ENCODE data around the gene PPP2R2B. TPM values are rescaled to one million over a fixed set of nuclear protein-coding genes. Genes with fewer than 3 reads are reported as not detected.
A peak's percentile ranks its signal among the peaks of the same experiment; 100 is the strongest.
"Not testable (repeated sequence)": the region's sequence is repeated elsewhere in the genome, so short reads cannot be mapped to it uniquely, and the experiment has no call there.

The PPP2R2B gene
- total RNA-seq, 1 experiment from 2014 or later = 9.1 TPM

DNA sequence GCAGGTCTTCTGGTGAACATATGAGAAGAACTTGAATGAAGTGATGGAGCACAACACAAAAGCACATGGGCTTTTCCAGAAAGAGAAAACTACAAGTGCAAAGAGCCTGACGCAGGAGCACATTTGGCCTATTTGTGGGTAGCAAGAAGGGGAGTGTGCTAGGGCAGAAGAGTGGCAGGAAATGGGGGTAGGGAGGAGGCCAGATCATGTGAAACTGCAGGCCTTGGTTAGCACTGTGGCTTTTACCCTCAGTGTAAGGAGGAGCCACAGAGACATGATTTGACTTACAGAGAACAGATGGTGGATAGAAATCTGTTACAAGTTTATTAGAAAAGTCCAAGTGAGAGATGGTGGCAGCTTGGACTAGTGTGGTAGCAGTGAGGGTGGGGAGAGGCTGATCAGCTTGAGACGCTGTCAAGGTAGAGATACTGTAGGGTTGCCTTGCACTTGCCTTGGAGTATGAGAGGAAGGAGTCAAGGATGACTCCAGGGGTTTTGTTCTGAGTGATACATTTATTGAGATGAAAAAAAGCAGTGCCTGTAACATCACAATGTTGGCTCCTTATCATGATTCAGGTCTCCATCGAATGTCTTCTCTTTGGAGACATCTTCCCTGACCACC, 126.7 kb downstream of the PPP2R2B start:
- no peaks in the 10 kb centered on the region for H3K36me3 ChIP-seq
- peaks cover 2% of the 10 kb centered on the region; the same call in 1 of the 2 replicates for H3K9me3 ChIP-seq
- H3K27me3 ChIP-seq = peaks cover 8% of the 10 kb centered on the region; the same call in 1 of the 2 replicates
- H3K4me3 ChIP-seq = no peak overlapping the region
- no peak for DNase-seq

DNA sequence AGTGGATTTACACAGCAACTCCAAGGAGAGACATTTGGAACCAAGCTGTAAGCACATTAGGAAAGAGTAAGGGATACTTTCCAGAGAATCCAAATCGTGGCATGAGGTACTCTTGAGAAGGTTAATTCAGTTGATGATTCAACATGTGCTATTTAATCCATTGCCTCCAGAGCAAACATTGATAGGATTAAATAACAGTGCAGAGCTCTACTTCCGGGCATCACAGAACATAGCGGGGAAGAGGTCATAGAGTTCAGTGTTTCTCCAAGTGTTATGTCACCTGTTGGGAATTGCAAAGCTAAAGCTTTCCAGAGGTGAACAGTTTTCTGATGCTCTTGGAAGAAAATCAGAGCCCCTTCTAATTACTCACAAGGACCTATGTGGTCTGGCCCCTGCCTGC, 127.5 kb downstream of the PPP2R2B start:
- peaks cover 2% of the 10 kb centered on the region; the same call in 1 of the 2 replicates for H3K9me3 ChIP-seq
- H3K4me3 ChIP-seq = no peak overlapping the region
- H3K36me3 ChIP-seq = no peaks in the 10 kb centered on the region
- peak; percentile 14 for DNase-seq
- peaks cover 2% of the 10 kb centered on the region; the same call in 1 of the 2 replicates for H3K27me3 ChIP-seq

DNA sequence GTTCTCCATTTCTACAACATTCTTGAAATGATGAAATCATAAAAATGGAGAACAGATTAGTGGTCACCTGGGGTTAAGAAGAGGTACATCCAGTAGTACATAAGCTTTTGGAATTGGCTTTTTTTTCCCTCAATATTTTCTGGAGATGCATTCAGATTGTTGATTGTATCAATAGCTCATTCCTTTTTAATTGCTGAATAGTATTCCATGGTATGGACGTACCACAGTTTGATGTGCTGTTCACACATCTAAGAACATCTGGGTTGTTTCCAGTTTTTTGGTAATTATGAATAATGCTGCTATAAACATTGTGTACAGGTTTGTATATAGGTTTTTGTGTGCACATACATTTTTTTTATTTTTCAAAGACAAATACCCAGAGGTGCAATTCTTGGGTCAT, 130.0 kb downstream of the PPP2R2B start:
- Histone ChIP-seq H3K4me3 (no peak overlapping the region), H3K27me3 (no peaks in the 10 kb centered on the region), H3K36me3 (no peaks in the 10 kb centered on the region), H3K9me3 (peaks cover 2% of the 10 kb centered on the region; the same call in 1 of the 2 replicates)
- DNase-seq = no peak

DNA sequence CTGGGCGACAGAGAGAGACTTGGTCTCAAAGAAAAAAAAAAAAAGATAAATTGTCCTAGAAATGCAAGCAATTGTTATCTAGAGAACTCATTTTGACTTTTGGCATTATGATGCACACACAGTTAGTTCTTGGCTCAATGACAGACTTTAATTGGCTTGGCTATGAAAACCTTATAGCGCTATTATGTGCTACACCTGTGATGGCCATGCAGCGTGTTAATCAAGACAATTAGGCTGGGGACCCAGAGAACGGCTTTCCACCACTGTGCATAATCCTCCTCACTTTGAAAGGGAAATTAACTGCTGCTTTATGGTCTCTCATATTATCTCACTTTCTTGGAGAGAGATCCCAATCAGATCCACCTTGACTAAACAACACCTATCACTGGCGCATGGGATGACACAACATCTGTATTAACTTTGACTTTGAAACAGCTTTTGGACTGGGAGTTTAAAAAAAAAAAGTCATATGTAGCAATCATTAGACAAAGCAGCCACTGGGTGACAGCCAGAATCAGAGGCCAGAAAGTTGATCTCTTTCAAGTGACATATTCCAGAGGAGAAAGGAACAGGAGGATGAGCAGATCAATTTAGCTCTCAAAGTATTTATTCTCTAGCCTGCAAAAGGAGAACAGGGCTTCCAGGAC, 132.5 kb downstream of the PPP2R2B start:
- Histone ChIP-seq H3K36me3 (no peaks in the 10 kb centered on the region), H3K9me3 (peaks cover 2% of the 10 kb centered on the region; the same call in 1 of the 2 replicates), H3K4me3 (no peak overlapping the region), H3K27me3 (no peaks in the 10 kb centered on the region)
- no peak for DNase-seq

- Histone ChIP-seq H3K9me3 (peaks cover 2% of the 10 kb centered on the region; the same call in 1 of the 2 replicates), H3K27me3 (no peaks in the 10 kb centered on the region), H3K36me3 (no peaks in the 10 kb centered on the region), H3K4me3 (no peak overlapping the region)
- peak; percentile 17 for DNase-seq
Measured at GRCh38 chr5:146744068-146744745, 134.3 kb downstream of the PPP2R2B start.

GRCh38 chr5:146734936-146735577, 143.5 kb downstream of the PPP2R2B start:
- no peaks in the 10 kb centered on the region for H3K36me3 ChIP-seq
- no peak for DNase-seq
- H3K9me3 ChIP-seq = peaks cover 6% of the 10 kb centered on the region
- no peak overlapping the region for H3K4me3 ChIP-seq
- H3K27me3 ChIP-seq = no peaks in the 10 kb centered on the region

DNA sequence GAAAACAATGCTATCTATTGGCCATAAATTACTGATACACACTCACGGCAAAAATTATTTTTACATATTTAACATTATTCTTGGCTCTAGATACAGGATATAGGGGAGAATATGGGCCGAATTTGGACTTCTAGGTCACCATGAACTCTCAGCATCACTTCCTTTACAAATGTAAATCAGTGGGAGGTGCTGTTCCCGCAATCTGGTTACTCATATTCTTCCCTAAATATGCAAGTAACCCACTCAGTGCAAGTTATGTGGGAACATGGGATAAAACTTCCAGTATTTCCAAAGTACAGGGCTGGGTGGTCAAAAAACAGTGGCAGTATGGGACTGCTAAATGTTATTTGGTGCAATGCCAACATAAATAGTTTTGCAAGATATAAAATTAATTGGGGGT, 145.6 kb downstream of the PPP2R2B start:
- DNase-seq = no peak
- no peak overlapping the region for H3K4me3 ChIP-seq
- no peaks in the 10 kb centered on the region for H3K27me3 ChIP-seq
- H3K9me3 ChIP-seq = peaks cover 21% of the 10 kb centered on the region
- no peaks in the 10 kb centered on the region for H3K36me3 ChIP-seq

DNA sequence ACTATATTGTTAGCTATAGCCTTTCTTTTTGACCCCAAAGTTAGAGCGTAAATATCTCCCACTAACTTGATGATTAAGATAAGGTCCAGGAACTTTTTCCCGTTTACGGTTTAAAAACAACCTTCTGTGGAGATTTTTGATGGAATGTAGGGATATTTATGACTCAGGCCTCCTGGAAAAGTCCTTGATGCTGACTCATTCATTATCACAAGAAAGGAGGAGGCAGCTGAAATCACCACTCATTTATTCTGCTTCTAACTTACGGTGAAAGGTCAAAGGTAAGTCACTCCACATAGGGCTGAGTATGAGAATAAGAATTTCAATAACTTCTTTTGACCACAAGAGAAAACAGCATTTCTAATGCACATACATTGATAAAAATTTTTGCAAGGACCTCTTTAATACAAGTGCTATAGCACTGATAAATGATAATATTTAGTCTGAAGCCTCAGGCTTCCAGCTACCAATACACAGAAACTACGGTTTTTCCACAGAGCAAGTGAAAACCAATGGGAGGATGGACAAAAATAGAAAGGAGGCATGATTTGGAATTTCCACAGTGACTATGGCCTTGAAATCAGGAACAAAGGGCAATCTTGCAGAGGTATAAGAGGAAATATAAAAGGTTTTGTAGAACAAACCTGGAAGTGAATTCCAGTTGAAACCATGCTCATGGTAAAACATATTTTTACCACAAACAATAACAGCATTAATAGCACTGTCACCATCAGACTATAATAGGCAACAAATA, 146.5 kb downstream of the PPP2R2B start:
- H3K36me3 ChIP-seq = no peaks in the 10 kb centered on the region
- no peak overlapping the region for H3K4me3 ChIP-seq
- peaks cover 21% of the 10 kb centered on the region for H3K9me3 ChIP-seq
- DNase-seq = peak; percentile 22
- H3K27me3 ChIP-seq = no peaks in the 10 kb centered on the region

DNA sequence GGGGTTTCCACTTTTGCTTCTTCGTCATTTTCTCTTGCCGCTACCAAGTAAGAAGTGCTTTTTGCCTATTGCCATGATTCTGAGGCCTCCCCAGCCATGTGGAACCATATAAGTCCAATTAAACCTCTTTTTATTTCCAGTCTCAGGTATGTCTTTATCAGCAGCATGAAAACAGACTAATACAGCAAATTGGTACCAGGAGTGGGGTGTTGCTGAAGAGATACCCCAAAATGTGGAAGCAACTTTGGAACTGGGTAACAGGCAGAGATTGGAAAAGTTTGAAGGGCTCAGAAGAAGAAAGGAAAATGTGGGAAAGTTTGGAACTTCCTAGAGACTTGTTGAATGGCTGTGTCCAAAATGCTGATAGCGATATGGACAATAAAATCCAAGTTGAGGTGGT, 149.8 kb downstream of the PPP2R2B start:
- not testable (repeated sequence) for DNase-seq, H3K27me3 ChIP-seq, H3K36me3 ChIP-seq, H3K4me3 ChIP-seq
- peaks cover 21% of the 10 kb centered on the region for H3K9me3 ChIP-seq

DNA sequence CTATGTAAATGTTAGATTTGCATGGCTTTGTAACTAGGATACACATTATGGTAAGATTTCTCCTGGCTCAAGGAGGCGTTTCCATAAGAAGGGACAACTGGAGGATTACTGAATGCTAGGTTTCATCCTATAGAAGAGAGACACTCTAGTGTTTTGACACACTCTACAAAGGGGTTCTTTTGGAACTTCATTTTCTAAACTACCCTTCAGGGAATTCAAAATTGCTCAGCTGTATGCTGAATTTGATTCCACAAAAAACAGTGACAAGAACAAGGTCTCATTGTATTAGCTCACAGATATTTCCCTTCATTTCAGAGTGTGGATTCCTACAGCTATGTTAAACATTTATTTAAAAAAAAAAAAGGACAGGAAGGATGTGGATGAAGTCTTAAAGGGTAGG, 151.7 kb downstream of the PPP2R2B start:
- no peak for DNase-seq
- H3K9me3 ChIP-seq = peaks cover 21% of the 10 kb centered on the region
- H3K36me3 ChIP-seq = no peaks in the 10 kb centered on the region
- H3K27me3 ChIP-seq = no peaks in the 10 kb centered on the region
- no peak overlapping the region for H3K4me3 ChIP-seq

GRCh38 chr5:146726020-146726419, 152.5 kb downstream of the PPP2R2B start:
- DNase-seq = no peak
- H3K9me3 ChIP-seq = peaks cover 21% of the 10 kb centered on the region
- no peaks in the 10 kb centered on the region for H3K36me3 ChIP-seq
- no peak overlapping the region for H3K4me3 ChIP-seq
- H3K27me3 ChIP-seq = no peaks in the 10 kb centered on the region

- H3K4me3 ChIP-seq = no peak overlapping the region
- H3K9me3 ChIP-seq = peaks cover 15% of the 10 kb centered on the region
- no peaks in the 10 kb centered on the region for H3K36me3 ChIP-seq
- DNase-seq = no peak
- H3K27me3 ChIP-seq = no peaks in the 10 kb centered on the region
Measured at GRCh38 chr5:146725025-146725424, 153.5 kb downstream of the PPP2R2B start.

GRCh38 chr5:146722361-146722779, 156.2 kb downstream of the PPP2R2B start:
- no peak for DNase-seq
- Histone ChIP-seq H3K27me3 (no peaks in the 10 kb centered on the region; the same call in 1 of the 2 replicates), H3K4me3 (no peak overlapping the region), H3K9me3 (no peaks in the 10 kb centered on the region), H3K36me3 (no peaks in the 10 kb centered on the region)

DNA sequence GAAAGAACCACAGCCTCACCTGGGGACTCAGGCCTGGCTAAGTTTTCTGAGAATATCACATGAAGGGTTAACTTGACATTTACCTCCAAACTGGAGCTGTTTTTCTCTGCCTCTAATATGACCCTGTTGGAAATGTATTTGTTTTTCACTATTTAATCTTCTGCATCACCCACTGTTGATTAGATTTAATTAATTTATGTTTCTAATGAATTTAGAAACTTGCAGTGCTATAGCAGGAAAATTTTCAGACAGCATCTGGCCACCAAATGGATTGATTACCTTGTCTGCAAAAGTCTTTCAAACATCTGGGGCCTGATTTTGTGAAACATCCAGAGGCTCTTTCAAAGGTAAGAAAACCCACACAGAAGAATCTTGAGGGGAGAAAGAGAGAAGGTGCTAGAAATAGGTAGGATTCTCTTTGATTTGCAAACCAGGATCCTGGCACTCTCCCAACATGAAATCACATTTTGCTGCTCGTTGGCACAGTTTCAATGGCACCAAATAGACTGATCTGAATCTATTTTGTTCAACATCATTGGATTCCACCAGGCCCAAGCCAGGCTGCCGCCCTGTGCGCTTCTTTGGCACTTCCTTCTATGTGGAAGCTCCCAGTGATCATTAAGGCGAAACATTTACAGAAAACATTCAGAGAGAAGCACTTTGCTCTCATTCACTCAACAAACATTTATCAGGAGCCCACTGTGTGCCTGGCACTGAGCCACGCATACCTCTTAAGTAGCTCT, 157.3 kb downstream of the PPP2R2B start:
- H3K36me3 ChIP-seq = no peaks in the 10 kb centered on the region
- no peak for DNase-seq
- H3K9me3 ChIP-seq = no peaks in the 10 kb centered on the region
- H3K27me3 ChIP-seq = no peaks in the 10 kb centered on the region; the same call in 1 of the 2 replicates
- H3K4me3 ChIP-seq = no peak overlapping the region

DNA sequence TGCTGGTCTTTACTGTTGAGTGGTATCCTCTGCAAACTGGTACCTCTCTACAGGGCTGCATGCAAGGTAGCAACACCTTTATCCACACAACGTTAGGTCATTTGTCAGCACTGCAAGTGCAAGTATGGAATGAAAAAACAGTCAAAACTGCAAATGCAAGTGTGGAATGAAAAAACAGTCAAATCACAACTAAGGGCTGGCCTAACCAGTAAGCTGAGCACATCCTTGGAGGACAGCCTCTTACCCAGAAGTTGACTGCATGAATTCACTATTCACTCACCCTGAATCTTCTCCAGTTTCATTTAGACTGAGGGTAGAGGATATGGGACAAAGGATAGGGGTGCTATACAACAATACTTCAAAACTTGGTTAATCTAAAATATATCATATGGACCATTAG, 158.4 kb downstream of the PPP2R2B start:
- H3K27me3 ChIP-seq = no peaks in the 10 kb centered on the region; the same call in 1 of the 2 replicates
- H3K4me3 ChIP-seq = no peak overlapping the region
- no peaks in the 10 kb centered on the region for H3K9me3 ChIP-seq
- DNase-seq = no peak
- H3K36me3 ChIP-seq = no peaks in the 10 kb centered on the region

- H3K9me3 ChIP-seq = no peaks in the 10 kb centered on the region
- H3K27me3 ChIP-seq = no peaks in the 10 kb centered on the region; the same call in 1 of the 2 replicates
- no peak for DNase-seq
- no peaks in the 10 kb centered on the region for H3K36me3 ChIP-seq
- no peak overlapping the region for H3K4me3 ChIP-seq
Measured at GRCh38 chr5:146719179-146719578, 159.4 kb downstream of the PPP2R2B start.

All from MG63 (cell line).